Measurements from ENCODE around the gene LPCAT3.

- no peak for TF ChIP-seq EZH2 (IDR thresholded peaks at IDR 0.05; ENCODE audit: low read length, unreplicated experiment)
- TF ChIP-seq, protein P1, sequence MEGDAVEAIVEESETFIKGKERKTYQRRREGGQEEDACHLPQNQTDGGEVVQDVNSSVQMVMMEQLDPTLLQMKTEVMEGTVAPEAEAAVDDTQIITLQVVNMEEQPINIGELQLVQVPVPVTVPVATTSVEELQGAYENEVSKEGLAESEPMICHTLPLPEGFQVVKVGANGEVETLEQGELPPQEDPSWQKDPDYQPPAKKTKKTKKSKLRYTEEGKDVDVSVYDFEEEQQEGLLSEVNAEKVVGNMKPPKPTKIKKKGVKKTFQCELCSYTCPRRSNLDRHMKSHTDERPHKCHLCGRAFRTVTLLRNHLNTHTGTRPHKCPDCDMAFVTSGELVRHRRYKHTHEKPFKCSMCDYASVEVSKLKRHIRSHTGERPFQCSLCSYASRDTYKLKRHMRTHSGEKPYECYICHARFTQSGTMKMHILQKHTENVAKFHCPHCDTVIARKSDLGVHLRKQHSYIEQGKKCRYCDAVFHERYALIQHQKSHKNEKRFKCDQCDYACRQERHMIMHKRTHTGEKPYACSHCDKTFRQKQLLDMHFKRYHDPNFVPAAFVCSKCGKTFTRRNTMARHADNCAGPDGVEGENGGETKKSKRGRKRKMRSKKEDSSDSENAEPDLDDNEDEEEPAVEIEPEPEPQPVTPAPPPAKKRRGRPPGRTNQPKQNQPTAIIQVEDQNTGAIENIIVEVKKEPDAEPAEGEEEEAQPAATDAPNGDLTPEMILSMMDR (conservative IDR thresholded peaks at IDR 0.05; ENCODE audit: low read depth, low read length), result no peak
Measured at GRCh38 chr12:7045913-7046312, 27.6 kb upstream of the LPCAT3 start.

Measured in PC-3 (cell line).